Skin of body (tissue), 2 donors: ENCODE data around the gene UNC5C. TPM values are rescaled to one million over a fixed set of nuclear protein-coding genes. Genes with fewer than 3 reads are reported as not detected.

ENCODE experiments used
- DNase-seq: peaks from one replicate; lab custom pipeline; 2025; lab: John Stamatoyannopoulos, UW
- total RNA-seq: library from RNA; depleted of rRNA; stranded (reverse); fragments of >200 nt; gene quantifications from one replicate; pipeline ENCODE4 v1.2.3, GENCODE V29; 2014

The UNC5C gene
- total RNA-seq, 1 donor from 2014 or later = 1.1 TPM

GRCh38 chr4:95466791-95467190 lies 82.0 kb downstream of the UNC5C start:
- DNase-seq = no peak

- DNase-seq = peak; percentile 17
Measured at GRCh38 chr4:95465010-95465409, 83.8 kb downstream of the UNC5C start.

DNA sequence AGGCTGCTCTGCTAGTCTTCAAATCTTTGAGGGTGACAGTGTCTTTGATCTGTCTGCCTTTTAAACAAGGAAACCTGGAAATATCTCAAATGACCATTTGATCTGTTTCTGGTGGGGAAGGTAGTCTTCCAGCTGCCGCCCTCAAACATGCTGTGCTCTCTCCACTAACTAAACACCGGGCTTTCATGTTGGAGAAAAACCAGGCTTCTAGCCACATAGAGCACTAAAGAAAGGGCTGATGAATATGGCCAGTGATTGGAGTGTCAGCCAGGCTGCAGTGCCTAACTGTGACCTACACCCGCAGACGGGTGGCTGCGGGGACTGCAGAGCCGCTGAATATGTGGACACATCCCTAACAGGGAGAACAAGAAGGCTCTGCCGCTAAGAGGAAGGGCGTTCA lies 85.9 kb downstream of the UNC5C start:
- no peak for DNase-seq

- DNase-seq = no peak
Measured at GRCh38 chr4:95457353-95457752, 91.4 kb downstream of the UNC5C start.

DNA sequence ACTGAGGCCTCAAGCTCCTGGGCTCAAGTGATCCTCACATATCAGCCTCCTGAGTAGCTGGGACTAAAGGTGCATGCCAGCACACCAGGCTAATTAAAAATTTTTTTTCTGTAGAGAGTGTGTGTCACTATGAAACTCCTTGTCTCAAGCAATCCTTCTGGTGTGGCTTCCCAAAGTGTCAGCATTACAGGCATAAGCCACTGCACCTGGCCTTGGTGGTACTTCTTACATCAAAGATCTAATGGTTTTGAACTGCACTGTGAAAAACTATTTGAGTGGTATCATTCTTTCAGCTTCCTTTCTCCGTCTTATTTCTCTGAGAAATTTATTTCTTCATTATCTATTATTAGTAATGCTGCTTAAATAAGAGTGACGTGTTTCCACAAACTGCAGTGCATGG lies 98.5 kb downstream of the UNC5C start:
- no peak for DNase-seq

- DNase-seq = no peak
Measured at GRCh38 chr4:95446173-95446572, 102.6 kb downstream of the UNC5C start.

- DNase-seq = no peak
Measured at GRCh38 chr4:95445251-95445650, 103.5 kb downstream of the UNC5C start.

DNA sequence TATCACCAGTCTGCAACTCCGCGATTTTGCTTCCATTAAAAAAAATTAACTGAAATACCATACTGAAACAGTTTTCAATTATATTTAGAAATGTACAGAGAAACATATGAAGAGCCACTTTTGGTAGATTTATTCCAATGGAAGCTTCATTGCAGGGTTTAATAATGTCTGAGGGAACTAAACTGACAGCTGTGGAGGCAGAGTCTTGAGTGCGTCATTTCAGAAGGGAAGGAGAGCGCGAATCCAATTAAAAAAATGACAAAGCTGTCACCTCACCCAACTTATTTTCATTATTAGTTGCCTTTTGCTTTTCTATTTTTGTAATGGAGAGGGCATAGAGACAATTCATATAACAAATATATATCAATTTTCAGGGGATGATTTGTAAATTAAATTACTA lies 104.0 kb downstream of the UNC5C start:
- DNase-seq = no peak

- no peak for DNase-seq
Measured at GRCh38 chr4:95439896-95440295, 108.9 kb downstream of the UNC5C start.

DNA sequence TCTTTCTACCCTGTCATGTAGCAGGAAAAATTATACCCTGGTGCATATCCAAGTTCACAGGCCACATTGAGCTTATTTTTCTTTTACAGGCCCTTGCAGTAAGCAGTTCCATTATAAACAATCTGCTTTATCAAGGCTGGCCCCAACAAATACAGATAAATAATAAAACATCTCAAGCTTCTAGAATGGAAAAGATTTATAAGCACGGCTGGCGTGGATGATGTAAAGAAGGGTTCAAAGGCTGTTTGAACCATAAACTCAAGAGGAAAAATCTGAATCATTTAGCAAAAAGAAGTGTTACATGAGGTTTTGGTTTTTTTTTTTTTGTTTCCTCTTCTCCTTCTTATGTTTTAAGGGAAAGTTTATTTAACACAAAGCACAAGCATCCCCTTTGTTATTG lies 109.7 kb downstream of the UNC5C start:
- DNase-seq = no peak

DNA sequence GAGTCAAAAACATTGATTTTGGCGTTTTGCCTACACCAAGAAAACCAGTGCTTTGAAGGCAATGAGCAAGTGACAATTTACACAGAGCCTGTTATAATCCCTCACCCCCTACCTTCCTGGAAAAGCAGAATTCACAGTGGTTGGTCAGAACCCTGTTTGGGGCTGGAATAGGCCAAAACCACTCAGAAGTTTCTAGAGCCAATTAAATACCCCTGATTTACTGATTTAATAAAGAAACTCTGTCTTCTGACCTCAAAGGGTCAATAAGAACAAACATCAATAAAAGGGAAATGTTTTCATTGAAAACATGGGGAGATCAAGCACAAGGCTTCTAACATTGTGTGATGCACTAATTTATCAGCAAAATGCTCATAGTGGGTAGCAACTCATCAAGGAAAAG lies 116.3 kb downstream of the UNC5C start:
- DNase-seq = no peak

DNA sequence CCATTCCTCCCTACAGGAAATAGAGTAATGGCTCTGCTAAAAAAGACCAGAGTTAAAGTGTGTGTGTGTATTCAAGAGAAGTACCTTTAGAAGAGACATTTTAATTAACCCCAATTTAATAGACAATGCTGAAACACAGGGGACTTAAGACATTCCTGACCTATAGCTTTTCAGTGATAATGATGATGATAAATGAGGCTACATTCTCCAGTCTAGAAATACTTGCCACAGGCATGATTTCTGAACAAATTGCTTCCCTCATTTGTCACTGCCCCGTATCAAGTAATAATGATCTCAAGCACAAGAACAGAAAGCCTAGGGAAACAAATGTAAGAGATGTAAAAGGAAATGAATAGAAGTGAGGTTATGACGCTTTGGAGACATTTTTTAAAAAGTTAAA lies 117.1 kb downstream of the UNC5C start:
- no peak for DNase-seq

DNA sequence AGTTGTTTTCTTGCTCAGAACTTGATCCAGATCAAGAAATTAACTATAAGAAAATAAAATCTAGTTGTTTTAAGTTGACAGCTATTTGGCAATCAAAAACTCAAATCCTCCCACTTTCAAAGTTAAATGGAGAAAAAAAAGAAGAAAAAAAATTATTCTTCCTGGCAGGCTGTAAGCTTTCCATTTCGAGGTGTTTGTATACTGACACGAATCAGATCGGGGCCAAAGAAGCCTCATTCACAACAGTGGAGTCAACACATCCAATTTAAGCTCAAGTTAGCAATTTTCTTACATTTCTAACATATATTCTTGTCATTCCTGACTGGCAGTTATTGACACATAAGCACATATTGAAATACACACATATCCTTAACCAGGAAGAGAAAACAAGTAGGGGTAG lies 119.4 kb downstream of the UNC5C start:
- no peak for DNase-seq

- no peak for DNase-seq
Measured at GRCh38 chr4:95428291-95429070, 120.3 kb downstream of the UNC5C start.

DNA sequence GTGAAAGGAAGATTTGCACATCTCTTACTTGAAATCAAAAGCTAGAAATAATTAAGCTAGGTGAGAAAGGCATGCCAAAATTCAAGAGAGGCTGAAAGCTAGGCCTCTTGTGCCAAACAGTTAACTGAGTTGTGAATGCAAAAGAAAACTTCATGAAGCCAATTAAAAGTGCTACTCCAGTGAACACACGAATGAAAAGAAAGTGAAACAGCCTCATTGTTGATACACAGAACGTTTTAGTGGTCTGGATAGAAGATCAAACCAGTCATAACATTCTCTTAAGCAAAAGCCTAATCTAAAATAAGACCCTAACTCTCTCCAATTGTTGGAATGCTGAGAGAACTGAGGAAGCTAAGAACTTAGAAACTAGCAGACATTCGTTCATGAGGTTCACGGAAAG lies 122.3 kb downstream of the UNC5C start:
- DNase-seq = no peak

DNA sequence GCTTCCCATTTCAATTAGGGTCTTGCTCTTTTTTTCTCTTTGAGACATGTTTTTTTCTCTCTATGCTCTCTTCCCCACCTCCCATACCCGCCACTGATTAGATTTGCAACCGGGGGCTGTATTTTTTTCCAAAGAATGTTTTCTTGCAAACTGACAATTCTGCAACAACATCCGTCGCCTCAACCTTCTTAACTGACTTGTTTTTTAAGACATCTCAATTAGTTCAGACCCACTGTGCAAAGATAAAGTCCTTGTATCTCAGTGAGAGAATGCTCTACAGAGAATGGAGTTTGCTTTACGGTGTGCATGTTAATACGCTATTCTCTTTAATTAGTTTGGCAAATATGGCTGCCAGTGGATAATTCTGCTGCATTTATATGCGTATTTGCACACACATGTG lies 126.3 kb downstream of the UNC5C start:
- no peak for DNase-seq

DNA sequence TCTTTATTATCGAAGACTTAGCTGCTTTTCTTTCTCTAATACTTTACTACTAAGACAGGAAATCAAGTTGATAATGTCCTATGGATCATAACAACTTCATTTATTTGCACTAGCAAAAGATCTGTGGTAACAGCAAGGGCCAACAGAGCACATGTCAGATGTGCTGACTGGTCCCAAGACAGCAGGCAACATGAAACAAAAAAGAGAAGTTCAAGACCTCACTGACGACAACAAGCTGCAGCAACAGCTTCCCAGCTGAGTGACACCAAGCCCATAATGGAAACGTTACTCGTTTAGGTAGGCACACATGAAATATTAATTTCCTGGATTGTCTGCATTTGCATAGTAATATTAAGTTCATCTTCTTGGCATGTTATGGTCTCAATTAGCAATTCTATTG lies 126.9 kb downstream of the UNC5C start:
- no peak for DNase-seq

DNA sequence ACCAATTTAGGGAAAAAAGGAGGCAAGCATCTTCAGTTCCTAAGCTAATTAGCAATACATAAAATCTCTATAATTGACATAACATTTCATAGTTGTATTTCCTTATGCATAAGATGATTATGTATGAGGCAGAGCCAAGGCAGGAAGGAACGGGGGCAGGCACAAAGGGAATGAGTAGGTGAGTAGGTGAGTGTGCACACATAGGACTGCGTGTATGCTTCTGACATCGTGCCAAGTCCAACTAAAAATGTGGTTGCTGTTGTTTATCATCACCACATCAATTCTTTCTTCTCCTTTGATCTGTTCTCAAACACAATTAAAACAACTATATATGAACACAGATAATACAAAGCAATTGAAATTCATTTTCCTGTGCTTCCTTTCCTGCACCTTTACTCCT lies 131.2 kb downstream of the UNC5C start:
- no peak for DNase-seq

GRCh38 chr4:95415346-95415771 lies 133.4 kb downstream of the UNC5C start:
- no peak for DNase-seq

GRCh38 chr4:95411371-95412088 lies 137.2 kb downstream of the UNC5C start:
- DNase-seq = no peak

- DNase-seq = no peak
Measured at GRCh38 chr4:95410387-95410977, 138.3 kb downstream of the UNC5C start.

GRCh38 chr4:95409750-95410149 lies 139.0 kb downstream of the UNC5C start:
- no peak for DNase-seq

GRCh38 chr4:95409127-95409526 lies 139.6 kb downstream of the UNC5C start:
- DNase-seq = no peak
